Smooth muscle cell (in vitro differentiated cells): Measurements from ENCODE around the gene CADPS. TPM values are rescaled to one million over a fixed set of nuclear protein-coding genes. Genes with fewer than 3 reads are reported as not detected.

Source experiments
- DNase-seq: peaks from one replicate; lab custom pipeline; 2025; ENCODE audit not compliant: unreplicated experiment; lab: John Stamatoyannopoulos, UW
- H2AFZ ChIP-seq: fragments of 200-600 bp; sonication (generic); 2 replicates; pipeline ENCODE4 v1.6.0; 2016; ENCODE audit warnings: antibody characterized with exemption, low read depth, mild to moderate bottlenecking
- H3F3A ChIP-seq: fragments of 200-600 bp; sonication (generic); 2 replicates; pipeline ENCODE4 v1.6.0; 2017; ENCODE audit warnings: antibody characterized with exemption, low read depth
- H3K27ac ChIP-seq: fragments of 200-600 bp; sonication (generic); 2 replicates; pipeline ENCODE4 v1.5.1; 2016; ENCODE audit warnings: low read depth, mild to moderate bottlenecking
- H3K27me3 ChIP-seq: fragments of 200-600 bp; sonication (generic); 2 replicates; pipeline ENCODE4 v1.6.1; 2016; ENCODE audit warnings: low read depth, mild to moderate bottlenecking
- H3K36me3 ChIP-seq: fragments of 200-600 bp; sonication (generic); 2 replicates; pipeline ENCODE4 v1.5.1; 2016; ENCODE audit warnings: low read depth
- H3K4me1 ChIP-seq: fragments of 200-600 bp; sonication (generic); 2 replicates; pipeline ENCODE4 v1.5.1; 2016; ENCODE audit warnings: low read depth
- H3K4me2 ChIP-seq: fragments of 200-600 bp; sonication (generic); 2 replicates; pipeline ENCODE4 v1.6.0; 2016; ENCODE audit warnings: mild to moderate bottlenecking
- H3K4me3 ChIP-seq: fragments of 200-600 bp; sonication (generic); 2 replicates; pipeline ENCODE4 v1.5.1; 2016; ENCODE audit warnings: mild to moderate bottlenecking
- H3K79me2 ChIP-seq: fragments of 200-600 bp; sonication (generic); 2 replicates; pipeline ENCODE4 v1.6.0; 2016; ENCODE audit warnings: low read depth, mild to moderate bottlenecking
- H3K9ac ChIP-seq: fragments of 200-600 bp; sonication (generic); 2 replicates; pipeline ENCODE4 v1.6.0; 2016; ENCODE audit warnings: low read depth
- H3K9me3 ChIP-seq: fragments of 200-600 bp; sonication (generic); replicated peaks from 2 replicates; pipeline ENCODE4 v1.5.1; 2016; ENCODE audit warnings: low read depth
- H4K20me1 ChIP-seq: fragments of 200-600 bp; sonication (generic); 2 replicates; pipeline ENCODE4 v1.6.0; 2016; ENCODE audit warnings: low read depth
- CTCF ChIP-seq: fragments of 200-600 bp; sonication (generic); IDR thresholded peaks from 2 replicates; pipeline ENCODE4 v1.5.1; 2017; ENCODE audit warnings: borderline replicate concordance, mild to moderate bottlenecking, antibody characterized with exemption; ENCODE audit not compliant: insufficient read depth, poor library complexity, severe bottlenecking
- WGBS: methylation state at CpG from one replicate; pipeline ENCODE4 v1.1.7; 2016; ENCODE audit warnings: low lambda C conversion rate; 5-methylcytosine and 5-hydroxymethylcytosine counted together
- polyA plus RNA-seq: library from polyadenylated mRNA; unstranded; fragments of >200 nt; fragmentation: Nextera tagmentation; extraction: Ambion mirVana; gene quantifications from 2 replicates; pipeline ENCODE4 v1.2.1, GENCODE V29; 2016
- total RNA-seq: library from RNA; depleted of rRNA; stranded (reverse); fragments of >200 nt; gene quantifications from 2 replicates; pipeline ENCODE4 v1.2.3, GENCODE V29; 2014

Gene CADPS
- total and polyA plus RNA-seq, 2 experiments from 2014 or later: 4.4 to 38.4 TPM

- H2AFZ ChIP-seq: no peak overlapping the region
- no peaks in the 10 kb centered on the region for H3K27me3 ChIP-seq
- no peak overlapping the region for H3K27ac ChIP-seq
- no peaks in the 10 kb centered on the region for H4K20me1 ChIP-seq
- WGBS: 63% methylated on average over 2 of the region's 2 CpGs
- TF ChIP-seq CTCF: no peak
- H3K9ac ChIP-seq: no peak overlapping the region
- no peaks in the 10 kb centered on the region for H3K36me3 ChIP-seq
- no peak overlapping the region for H3K4me2 ChIP-seq
- H3F3A ChIP-seq: no peaks in the 10 kb centered on the region
- no peaks in the 10 kb centered on the region for H3K79me2 ChIP-seq
- peaks cover 15% of the 10 kb centered on the region for H3K4me1 ChIP-seq
- H3K4me3 ChIP-seq: no peak overlapping the region
- H3K9me3 ChIP-seq: no peaks in the 10 kb centered on the region
- DNase-seq: no peak
These were observed 71.9 kb downstream of the CADPS start for GRCh38 chr3:62803276-62803675.

- Histone ChIP-seq H3K27me3 (no peaks in the 10 kb centered on the region), H3F3A (no peaks in the 10 kb centered on the region), H3K36me3 (no peaks in the 10 kb centered on the region), H3K27ac (no peak overlapping the region), H3K4me3 (no peak overlapping the region), H4K20me1 (no peaks in the 10 kb centered on the region), H3K79me2 (no peaks in the 10 kb centered on the region), H3K4me2 (no peak overlapping the region), H3K9me3 (no peaks in the 10 kb centered on the region), H3K9ac (no peak overlapping the region), H2AFZ (no peak overlapping the region), H3K4me1 (no peaks in the 10 kb centered on the region)
- no peak for TF ChIP-seq CTCF
- 28% methylated on average over 3 of the region's 3 CpGs for WGBS
- DNase-seq: no peak
These were observed 77.2 kb downstream of the CADPS start for GRCh38 chr3:62798000-62798399.

DNA sequence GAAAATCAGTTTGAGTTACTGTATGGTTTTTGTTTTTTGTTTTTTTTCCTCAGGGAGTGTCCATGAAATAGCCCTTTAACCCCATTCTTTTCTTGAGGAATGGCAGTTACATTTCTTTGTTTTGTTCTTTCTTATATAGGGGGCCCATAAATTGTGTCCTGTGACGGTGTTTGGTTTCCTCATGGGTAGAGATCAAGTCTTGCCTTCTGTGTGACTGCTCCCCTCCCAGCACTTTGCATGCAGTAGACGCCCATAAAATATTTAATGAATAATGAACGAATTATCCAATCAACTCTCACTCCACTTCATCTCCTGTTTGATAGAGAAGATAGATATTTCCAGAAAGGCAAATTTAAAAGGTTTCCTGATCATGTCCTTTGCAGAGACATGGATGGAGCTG lies 78.1 kb downstream of the CADPS start:
- Histone ChIP-seq H3K9ac (no peak overlapping the region), H3F3A (no peaks in the 10 kb centered on the region), H3K4me1 (no peaks in the 10 kb centered on the region), H3K9me3 (no peaks in the 10 kb centered on the region), H3K36me3 (no peaks in the 10 kb centered on the region), H3K4me3 (no peak overlapping the region), H3K4me2 (no peak overlapping the region), H3K79me2 (no peaks in the 10 kb centered on the region), H3K27me3 (no peaks in the 10 kb centered on the region), H4K20me1 (no peaks in the 10 kb centered on the region), H3K27ac (no peak overlapping the region), H2AFZ (no peak overlapping the region)
- 56% methylated on average over 3 of the region's 3 CpGs for WGBS
- TF ChIP-seq CTCF: no peak
- DNase-seq: no peak

DNA sequence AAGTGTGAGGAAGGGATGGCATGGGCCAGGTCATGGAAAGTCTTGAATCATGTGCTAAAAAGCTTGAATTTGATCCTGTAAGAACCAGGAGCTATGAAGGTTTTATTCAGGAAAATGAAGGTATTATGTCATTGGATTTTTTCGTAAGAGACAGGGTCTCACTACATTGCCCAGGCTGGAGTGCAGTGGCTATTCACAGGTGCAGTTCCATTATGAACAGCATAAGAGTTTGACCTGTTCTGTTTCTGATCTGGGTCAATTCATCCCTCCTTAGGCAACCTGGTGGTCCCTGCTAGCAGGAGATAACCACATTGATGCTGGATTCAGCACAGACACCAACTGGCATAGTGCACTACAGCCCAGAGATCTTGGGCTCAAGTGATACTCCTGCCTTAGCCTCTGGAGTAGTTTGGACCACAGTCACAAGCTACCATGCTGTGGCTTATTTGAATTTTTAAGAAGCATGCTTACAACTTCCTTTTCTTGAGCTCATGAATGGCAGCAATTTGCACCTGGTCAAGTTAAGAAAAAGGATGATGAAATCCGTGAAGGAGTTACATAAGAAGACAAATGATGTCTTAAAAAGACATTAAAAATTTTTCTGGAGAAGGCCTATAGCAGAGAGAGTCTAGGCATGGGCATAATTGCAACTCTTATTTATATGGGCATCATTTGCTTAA lies 79.1 kb downstream of the CADPS start:
- TF ChIP-seq CTCF: no peak
- Histone ChIP-seq H3K4me3 (no peak overlapping the region), H3K4me2 (no peak overlapping the region), H3K27me3 (no peaks in the 10 kb centered on the region), H3F3A (no peaks in the 10 kb centered on the region), H3K9ac (no peak overlapping the region), H3K27ac (no peak overlapping the region), H4K20me1 (no peaks in the 10 kb centered on the region), H2AFZ (no peak overlapping the region), H3K9me3 (no peaks in the 10 kb centered on the region), H3K36me3 (no peaks in the 10 kb centered on the region), H3K79me2 (no peaks in the 10 kb centered on the region), H3K4me1 (no peaks in the 10 kb centered on the region)
- no peak for DNase-seq
- WGBS: 80% methylated on average over 2 of the region's 2 CpGs
